Subcutaneous abdominal adipose tissue (tissue), 5 donors: ENCODE data around the gene C8G.

Experiments
- H3K27ac ChIP-seq: one replicate; pipeline ENCODE4 v1.7.0; 2013; ENCODE audit warnings: low read depth, mild to moderate bottlenecking, inconsistent platforms, low read length, moderate library complexity
- H3K27me3 ChIP-seq, 5 donors: one replicate each; pipeline ENCODE4 v1.7.0; 2013; ENCODE audit warnings: low read length in 5 of 5, inconsistent platforms in 1 of 5; ENCODE audit not compliant: control insufficient read depth in 5 of 5, insufficient read depth in 4 of 5
- H3K36me3 ChIP-seq, 5 donors: one replicate each; pipeline ENCODE4 v1.7.0; 2013; ENCODE audit warnings: low read length in 5 of 5; ENCODE audit not compliant: control insufficient read depth in 5 of 5, insufficient read depth in 5 of 5
- H3K4me1 ChIP-seq, 5 donors: one replicate each; pipeline ENCODE4 v1.7.0; 2013; ENCODE audit warnings: low read length in 5 of 5, mild to moderate bottlenecking in 3 of 5, moderate library complexity in 1 of 5; ENCODE audit not compliant: control insufficient read depth in 5 of 5, insufficient read depth in 5 of 5
- H3K4me3 ChIP-seq, 5 donors: one replicate each; pipeline ENCODE4 v1.7.0; 2013; ENCODE audit warnings: low read length in 5 of 5, low read depth in 1 of 5
- H3K9ac ChIP-seq, 5 donors: one replicate each; pipeline ENCODE4 v1.7.0; 2013; ENCODE audit warnings: low read length in 5 of 5, mild to moderate bottlenecking in 4 of 5, moderate library complexity in 3 of 5
- H3K9me3 ChIP-seq, 5 donors: one replicate each; pipeline ENCODE4 v1.7.0; 2013; ENCODE audit warnings: low read length in 5 of 5; ENCODE audit not compliant: control insufficient read depth in 5 of 5
- donor health status: healthy.
- donor health status: healthy.
- donor health status: healthy.
- donor health status: healthy.
- donor health status: healthy.

The C8G gene

DNA sequence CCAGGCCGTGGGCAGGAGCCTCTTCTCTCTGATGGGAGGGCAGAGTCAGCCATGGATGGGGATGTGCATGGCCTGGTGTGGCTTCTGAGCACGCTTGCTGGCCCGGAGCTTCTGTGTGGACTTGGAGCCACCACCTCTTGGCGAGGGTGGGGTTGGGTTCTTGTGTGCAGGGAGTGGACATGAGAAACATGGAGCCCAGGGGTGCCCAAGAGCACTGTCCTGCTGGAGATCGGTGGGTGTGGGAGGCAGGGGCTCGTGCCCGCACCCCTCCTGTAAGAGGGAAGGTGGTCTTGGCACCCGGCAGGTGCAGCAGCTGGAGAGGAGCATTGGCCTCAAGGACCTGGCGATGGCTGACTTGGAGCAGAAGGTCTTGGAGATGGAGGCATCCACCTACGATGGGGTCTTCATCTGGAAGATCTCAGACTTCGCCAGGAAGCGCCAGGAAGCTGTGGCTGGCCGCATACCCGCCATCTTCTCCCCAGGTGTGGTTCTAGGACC, 24.3 kb upstream of the C8G start:
- Histone ChIP-seq H3K9ac (no peak overlapping the region), H3K4me3 (no peak overlapping the region), H3K4me1 (peaks cover 0 to 22% (median 14%) of the 10 kb centered on the region in 5 donors), H3K9me3 (no peaks in the 10 kb centered on the region), H3K36me3 (peaks cover 0 to 59% (median 50%) of the 10 kb centered on the region in 5 donors), H3K27me3 (no peaks in the 10 kb centered on the region), H3K27ac (no peak overlapping the region)

DNA sequence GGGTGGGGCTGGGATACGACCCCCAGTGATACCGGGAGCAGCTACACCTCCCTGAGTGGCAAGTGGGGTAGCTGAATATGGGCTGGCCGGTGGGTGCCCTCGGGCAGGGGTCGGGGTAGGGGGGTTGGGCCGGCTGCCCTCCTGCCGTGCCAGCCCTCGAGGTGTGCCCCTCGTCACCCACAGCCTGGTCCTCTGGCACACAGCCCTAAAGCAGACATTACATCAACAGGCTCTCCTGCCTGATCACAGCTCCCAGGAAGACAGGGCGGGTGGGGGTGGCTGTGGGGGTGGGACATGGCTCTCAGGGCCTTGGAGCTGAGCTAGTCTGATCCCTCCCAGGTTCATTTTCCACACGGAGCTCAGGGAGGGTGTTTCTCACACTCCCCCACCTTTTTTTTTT, 23.7 kb upstream of the C8G start:
- H3K4me1 ChIP-seq, result peaks cover 0 to 27% (median 14%) of the 10 kb centered on the region in 5 donors
- peaks cover 0 to 59% (median 50%) of the 10 kb centered on the region in 5 donors for H3K36me3 ChIP-seq
- no peaks in the 10 kb centered on the region for H3K9me3 ChIP-seq
- no peaks in the 10 kb centered on the region for H3K27me3 ChIP-seq
- H3K4me3 ChIP-seq, result no peak overlapping the region
- H3K27ac ChIP-seq, result no peak overlapping the region
- H3K9ac ChIP-seq, result no peak overlapping the region

DNA sequence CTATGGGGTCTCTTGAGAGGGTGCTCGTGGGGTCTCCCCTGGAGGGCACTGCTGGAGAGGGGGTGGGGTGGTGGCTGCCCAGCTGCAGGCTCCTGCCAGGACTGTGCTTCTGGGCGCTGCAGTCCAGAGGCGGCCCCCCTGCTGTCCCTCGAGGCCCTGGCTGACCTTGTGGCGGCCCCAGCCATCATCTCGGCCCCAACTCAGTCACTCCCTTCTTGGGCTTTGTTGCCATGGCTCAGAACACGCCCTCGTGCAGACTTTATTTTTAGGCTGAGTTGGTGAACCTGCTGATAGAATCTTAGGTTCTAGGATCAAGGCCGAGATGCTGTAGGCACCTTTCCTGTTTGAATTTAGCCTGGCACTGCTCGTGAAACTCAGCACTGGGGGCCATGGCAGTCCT, 23.3 kb upstream of the C8G start:
- Histone ChIP-seq H3K4me1 (peaks cover 0 to 29% (median 14%) of the 10 kb centered on the region in 5 donors), H3K9ac (no peak overlapping the region), H3K27ac (no peak overlapping the region), H3K27me3 (no peaks in the 10 kb centered on the region), H3K4me3 (no peak overlapping the region), H3K9me3 (no peaks in the 10 kb centered on the region), H3K36me3 (peaks cover 0 to 58% (median 50%) of the 10 kb centered on the region in 5 donors)

DNA sequence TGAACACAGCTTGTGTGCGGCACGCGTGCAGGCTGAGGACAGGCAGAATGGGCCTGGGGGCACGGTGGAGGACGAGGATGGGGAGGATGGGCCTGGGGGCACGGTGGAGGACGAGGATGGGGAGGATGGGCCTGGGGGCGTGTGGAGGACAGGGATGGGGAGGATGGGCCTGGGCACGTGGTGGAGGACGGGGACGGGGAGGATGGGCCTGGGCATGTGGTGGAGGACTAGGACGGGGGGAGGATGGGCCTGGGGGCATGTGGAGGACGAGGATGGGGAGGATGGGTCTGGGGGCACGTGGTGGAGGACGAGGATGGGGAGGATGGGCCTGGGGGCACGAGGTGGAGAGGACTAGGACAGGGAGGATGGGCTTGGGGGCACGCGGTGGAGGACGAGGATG, 22.5 kb upstream of the C8G start:
- Histone ChIP-seq H3K27me3 (no peaks in the 10 kb centered on the region), H3K4me1 (peaks cover 2 to 30% (median 14%) of the 10 kb centered on the region in 5 donors), H3K9me3 (no peaks in the 10 kb centered on the region), H3K27ac (no peak overlapping the region), H3K36me3 (peaks cover 0 to 55% (median 47%) of the 10 kb centered on the region in 5 donors), H3K9ac (no peak overlapping the region), H3K4me3 (no peak overlapping the region)

DNA sequence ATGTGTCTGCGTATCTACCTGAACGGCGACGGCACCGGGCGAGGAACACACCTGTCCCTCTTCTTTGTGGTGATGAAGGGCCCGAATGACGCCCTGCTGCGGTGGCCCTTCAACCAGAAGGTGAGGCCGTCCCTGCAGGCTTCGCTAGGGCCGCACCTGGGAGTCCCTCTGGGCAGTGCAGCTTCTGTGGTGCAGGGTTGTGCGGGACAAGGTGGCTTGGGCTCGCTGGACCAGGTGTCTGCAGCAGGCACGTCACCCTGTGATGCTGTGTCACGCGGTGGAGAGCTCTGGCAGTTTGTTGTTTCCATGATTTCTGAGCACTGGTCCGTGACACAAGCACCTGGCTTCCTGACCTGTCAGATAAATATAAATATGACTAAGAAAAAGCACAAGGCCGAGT, 21.2 kb upstream of the C8G start:
- no peaks in the 10 kb centered on the region for H3K9me3 ChIP-seq
- no peak overlapping the region for H3K9ac ChIP-seq
- no peaks in the 10 kb centered on the region for H3K27me3 ChIP-seq
- peaks cover 0 to 52% (median 44%) of the 10 kb centered on the region in 5 donors for H3K36me3 ChIP-seq
- H3K4me3 ChIP-seq, result no peak overlapping the region
- H3K27ac ChIP-seq, result no peak overlapping the region
- peaks cover 5 to 43% (median 14%) of the 10 kb centered on the region in 5 donors for H3K4me1 ChIP-seq

DNA sequence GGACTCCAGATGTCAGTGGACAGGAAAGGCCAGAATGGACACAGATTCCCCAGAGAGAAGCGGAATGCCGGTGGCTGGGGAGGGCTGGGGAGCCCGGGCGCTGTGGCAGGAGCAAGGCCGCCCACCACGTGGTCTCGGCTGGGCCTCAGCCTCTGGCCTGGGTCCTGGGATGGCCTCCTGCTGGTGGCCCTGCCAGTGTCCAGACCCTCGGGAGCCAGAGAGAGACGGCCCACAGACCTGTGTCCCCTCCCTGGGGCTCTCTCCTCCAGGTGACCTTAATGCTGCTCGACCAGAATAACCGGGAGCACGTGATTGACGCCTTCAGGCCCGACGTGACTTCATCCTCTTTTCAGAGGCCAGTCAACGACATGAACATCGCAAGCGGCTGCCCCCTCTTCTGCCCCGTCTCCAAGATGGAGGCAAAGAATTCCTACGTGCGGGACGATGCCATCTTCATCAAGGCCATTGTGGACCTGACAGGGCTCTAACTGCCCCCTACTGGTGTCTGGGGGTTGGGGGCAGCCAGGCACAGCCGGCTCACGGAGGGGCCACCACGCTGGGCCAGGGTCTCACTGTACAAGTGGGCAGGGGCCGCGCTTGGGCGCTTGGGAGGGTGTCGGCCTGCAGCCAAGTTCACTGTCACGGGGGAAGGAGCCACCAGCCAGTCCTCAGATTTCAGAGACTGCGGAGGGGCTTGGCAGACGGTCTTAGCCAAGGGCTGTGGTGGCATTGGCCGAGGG, 19.5 kb upstream of the C8G start:
- no peak overlapping the region for H3K4me3 ChIP-seq
- H3K36me3 ChIP-seq, result peaks cover 0 to 43% (median 33%) of the 10 kb centered on the region in 5 donors
- H3K27ac ChIP-seq, result peak overlapping the region; percentile 16
- H3K9me3 ChIP-seq, result no peaks in the 10 kb centered on the region
- no peaks in the 10 kb centered on the region for H3K27me3 ChIP-seq
- peaks cover 5 to 47% (median 14%) of the 10 kb centered on the region in 5 donors for H3K4me1 ChIP-seq
- no peak overlapping the region for H3K9ac ChIP-seq

DNA sequence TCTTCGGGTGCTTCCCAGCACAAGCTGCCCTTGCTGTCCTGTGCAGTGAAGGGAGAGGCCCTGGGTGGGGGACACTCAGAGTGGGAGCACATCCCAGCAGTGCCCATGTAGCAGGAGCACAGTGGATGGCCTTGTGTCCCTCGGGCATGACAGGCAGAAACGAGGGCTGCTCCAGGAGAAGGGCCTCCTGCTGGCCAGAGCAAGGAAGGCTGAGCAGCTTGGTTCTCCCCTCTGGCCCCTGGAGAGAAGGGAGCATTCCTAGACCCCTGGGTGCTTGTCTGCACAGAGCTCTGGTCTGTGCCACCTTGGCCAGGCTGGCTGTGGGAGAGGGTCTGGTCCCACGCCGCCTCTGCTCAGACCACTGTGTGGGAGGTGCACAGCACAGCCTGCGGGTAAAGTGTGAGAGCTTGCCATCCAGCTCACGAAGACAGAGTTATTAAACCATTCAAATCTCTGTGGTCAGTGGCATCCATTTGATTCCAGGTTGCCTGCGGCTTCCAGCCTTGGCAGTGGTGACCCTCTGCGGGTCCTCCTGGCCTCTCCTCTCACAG, 18.8 kb upstream of the C8G start:
- H3K27ac ChIP-seq, result no peak overlapping the region
- H3K27me3 ChIP-seq, result no peaks in the 10 kb centered on the region
- no peaks in the 10 kb centered on the region for H3K9me3 ChIP-seq
- no peak overlapping the region for H3K9ac ChIP-seq
- no peak overlapping the region for H3K4me3 ChIP-seq
- H3K4me1 ChIP-seq, result peaks cover 5 to 47% (median 14%) of the 10 kb centered on the region in 5 donors
- H3K36me3 ChIP-seq, result peaks cover 0 to 36% (median 27%) of the 10 kb centered on the region in 5 donors

DNA sequence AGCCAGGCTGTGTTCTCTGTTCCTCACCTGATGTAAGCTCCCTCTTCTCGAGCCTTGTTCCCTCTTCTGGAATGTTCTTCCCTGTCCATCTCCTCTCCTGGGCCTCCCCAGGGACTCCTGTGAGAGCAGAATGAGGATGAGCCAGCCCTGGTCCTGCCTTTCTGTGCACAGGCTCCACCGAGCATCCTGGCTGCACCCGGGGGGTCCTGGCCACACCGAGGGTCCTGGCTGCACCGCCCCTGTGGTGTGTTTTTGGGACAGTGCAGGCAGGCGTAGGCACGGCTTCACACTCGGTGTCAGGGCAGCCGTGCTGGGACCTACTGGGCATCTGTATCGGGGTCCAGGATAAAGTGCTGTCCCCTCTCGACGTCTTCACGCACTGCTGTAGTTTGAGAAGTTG, 18.3 kb upstream of the C8G start:
- Histone ChIP-seq H3K9ac (no peak overlapping the region), H3K4me3 (no peak overlapping the region), H3K36me3 (peaks cover 0 to 34% (median 27%) of the 10 kb centered on the region in 5 donors), H3K27ac (no peak overlapping the region), H3K9me3 (no peaks in the 10 kb centered on the region), H3K27me3 (no peaks in the 10 kb centered on the region), H3K4me1 (peaks cover 5 to 47% (median 12%) of the 10 kb centered on the region in 5 donors)

DNA sequence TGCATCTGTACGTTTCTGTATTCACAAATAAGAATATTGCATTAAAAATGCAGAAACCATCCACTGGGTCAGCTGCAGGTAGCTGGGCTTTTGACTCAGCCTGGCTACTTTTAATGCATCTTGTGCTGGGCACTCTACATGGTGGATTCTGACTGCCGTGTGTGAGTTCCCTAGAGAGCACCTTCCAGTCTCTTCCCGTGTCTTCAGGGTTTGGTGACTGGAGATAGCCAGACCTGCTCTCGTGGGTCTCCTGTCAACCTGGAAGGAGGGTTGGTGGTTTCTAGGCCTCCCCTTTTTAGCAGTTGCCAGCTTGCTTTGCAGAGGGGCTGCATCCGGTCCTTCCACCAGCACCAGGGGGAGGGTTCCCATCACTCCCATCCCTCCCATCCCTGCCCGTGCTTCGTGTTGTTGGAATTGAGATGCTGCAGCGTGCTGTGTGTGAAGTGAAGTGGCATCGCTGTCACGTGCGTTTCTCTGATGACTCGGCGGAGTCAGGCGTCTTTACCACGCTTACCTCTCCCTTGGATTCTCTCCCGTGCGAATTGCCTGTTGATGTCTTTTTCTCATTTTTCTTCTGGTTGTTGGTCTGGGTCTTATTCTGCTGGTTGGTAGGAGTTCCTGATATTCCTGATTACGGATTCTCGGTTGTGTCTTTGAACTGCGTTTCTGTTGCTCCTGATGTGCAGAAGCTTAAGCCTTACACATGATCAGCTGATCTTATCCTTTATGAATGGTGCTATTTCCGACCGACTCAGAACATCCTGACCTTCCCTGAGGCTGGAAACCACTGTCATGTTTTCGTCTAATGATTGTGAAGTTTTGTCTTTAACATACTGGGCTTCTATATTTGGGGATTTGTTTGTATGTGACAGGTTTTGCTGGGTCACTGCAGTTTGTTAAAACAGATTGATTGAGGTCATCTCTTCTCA, 17.4 kb upstream of the C8G start:
- Histone ChIP-seq H3K4me3 (no peak overlapping the region), H3K36me3 (peaks cover 0 to 32% (median 25%) of the 10 kb centered on the region in 5 donors), H3K4me1 (peaks cover 5 to 47% (median 12%) of the 10 kb centered on the region in 5 donors), H3K27me3 (no peaks in the 10 kb centered on the region), H3K27ac (no peak overlapping the region), H3K9me3 (no peaks in the 10 kb centered on the region), H3K9ac (no peak overlapping the region)
